ENCODE results near the gene EYS. TPM values are rescaled to one million over a fixed set of nuclear protein-coding genes. Genes with fewer than 3 reads are reported as not detected.

EYS gene
- total RNA-seq, 4 donors from 2014 or later: 0.15 TPM; not detected in 3

DNA sequence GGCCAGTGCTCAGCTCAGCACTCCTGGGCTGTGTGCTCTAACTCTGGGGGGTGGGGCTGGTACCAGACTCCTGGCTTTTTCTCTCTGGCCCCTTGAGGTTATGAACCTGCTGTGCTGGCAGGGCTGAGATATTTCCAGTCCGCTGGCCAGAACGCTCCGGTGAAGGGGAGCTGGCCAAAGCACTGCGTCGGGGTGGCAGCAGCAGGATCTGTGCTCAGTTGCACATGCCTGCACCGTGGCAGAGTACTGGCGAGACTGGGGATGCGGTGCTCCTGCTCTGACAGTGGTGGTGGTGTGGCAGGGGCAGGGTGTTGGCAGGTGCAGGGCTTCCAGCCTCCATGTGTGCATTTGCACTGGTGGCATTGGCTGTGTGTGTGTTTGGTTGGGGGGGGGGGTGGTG lies 1697.0 kb downstream of the EYS start:
- no peaks in the 10 kb centered on the region for H3K4me1 ChIP-seq
- H3K9me3 ChIP-seq: no peaks in the 10 kb centered on the region
- ATAC-seq: no peak
- WGBS, 2 donors (ENCODE audit: low coverage in 1 of 2): 80% methylated on average over 1 of the region's 8 CpGs; no CpG with 5 or more reads in 1 of the 2 donors
- H3K27me3 ChIP-seq: peaks cover 4% of the 10 kb centered on the region
- H3K4me3 ChIP-seq: no peak overlapping the region
- TF ChIP-seq CTCF (IDR thresholded peaks at IDR 0.05): no peak
- H3K36me3 ChIP-seq: no peaks in the 10 kb centered on the region
- no peak overlapping the region for H3K27ac ChIP-seq

- Histone ChIP-seq H3K4me1 (no peaks in the 10 kb centered on the region), H3K9me3 (no peaks in the 10 kb centered on the region), H3K27me3 (peaks cover 4% of the 10 kb centered on the region), H3K4me3 (no peak overlapping the region), H3K27ac (no peak overlapping the region), H3K36me3 (no peaks in the 10 kb centered on the region)
- ATAC-seq: no peak
- TF ChIP-seq POLR2A (IDR thresholded peaks at IDR 0.05) (no peak), CTCF (IDR thresholded peaks at IDR 0.05) (no peak), EP300 (IDR thresholded peaks at IDR 0.05) (no peak), POLR2AphosphoS5 (IDR thresholded peaks at IDR 0.05) (no peak)
Observed at GRCh38 chr6:64006246-64006645, 1700.8 kb downstream of the EYS start.

GRCh38 chr6:64000818-64001491 lies 1706.1 kb downstream of the EYS start:
- no peaks in the 10 kb centered on the region for H3K9me3 ChIP-seq
- no peak for TF ChIP-seq POLR2AphosphoS5 (IDR thresholded peaks at IDR 0.05)
- TF ChIP-seq POLR2A (IDR thresholded peaks at IDR 0.05): no peak
- no peak for TF ChIP-seq EP300 (IDR thresholded peaks at IDR 0.05)
- ATAC-seq: no peak
- WGBS, 2 donors (ENCODE audit: low coverage in 1 of 2): 93 to 100% methylated on average over 3 to 5 of the region's 5 CpGs
- no peaks in the 10 kb centered on the region for H3K4me1 ChIP-seq
- H3K27me3 ChIP-seq: no peaks in the 10 kb centered on the region
- no peak overlapping the region for H3K27ac ChIP-seq
- H3K36me3 ChIP-seq: no peaks in the 10 kb centered on the region
- H3K4me3 ChIP-seq: no peak overlapping the region

- WGBS, 2 donors (ENCODE audit: low coverage in 1 of 2): 96 to 97% methylated on average over 4 of the region's 4 CpGs
- no peaks in the 10 kb centered on the region for H3K9me3 ChIP-seq
- H3K4me1 ChIP-seq: no peaks in the 10 kb centered on the region
- TF ChIP-seq CTCF (IDR thresholded peaks at IDR 0.05) (no peak), POLR2AphosphoS5 (IDR thresholded peaks at IDR 0.05) (no peak), EP300 (IDR thresholded peaks at IDR 0.05) (no peak), POLR2A (IDR thresholded peaks at IDR 0.05) (no peak)
- no peaks in the 10 kb centered on the region for H3K36me3 ChIP-seq
- no peak overlapping the region for H3K4me3 ChIP-seq
- no peaks in the 10 kb centered on the region for H3K27me3 ChIP-seq
- ATAC-seq: no peak
- H3K27ac ChIP-seq: no peak overlapping the region
Observed at GRCh38 chr6:63999613-64000012, 1707.4 kb downstream of the EYS start.

GRCh38 chr6:63998991-63999390 lies 1708.0 kb downstream of the EYS start:
- no peak for ATAC-seq
- 23 to 41% methylated on average over 3 of the region's 3 CpGs for WGBS, 2 donors (ENCODE audit: low coverage in 1 of 2)
- TF ChIP-seq POLR2A (IDR thresholded peaks at IDR 0.05): no peak
- no peak for TF ChIP-seq CTCF (IDR thresholded peaks at IDR 0.05)
- TF ChIP-seq EP300 (IDR thresholded peaks at IDR 0.05): no peak
- no peak for TF ChIP-seq POLR2AphosphoS5 (IDR thresholded peaks at IDR 0.05)
- H3K27ac ChIP-seq: no peak overlapping the region
- no peaks in the 10 kb centered on the region for H3K4me1 ChIP-seq
- no peak overlapping the region for H3K4me3 ChIP-seq
- no peaks in the 10 kb centered on the region for H3K36me3 ChIP-seq
- H3K9me3 ChIP-seq: no peaks in the 10 kb centered on the region
- no peaks in the 10 kb centered on the region for H3K27me3 ChIP-seq

All from gastroesophageal sphincter (tissue), 4 donors.